Esophagus muscularis mucosa (tissue), 4 donors: ENCODE results near the gene CCDC78. TPM values are rescaled to one million over a fixed set of nuclear protein-coding genes. Genes with fewer than 3 reads are reported as not detected.

Source experiments
- DNase-seq: peaks from one replicate; pipeline ENCODE4 v3.0.0-alpha.2; 2017; ENCODE audit errors: extremely low spot score
- H3K27ac ChIP-seq, 4 donors: fragments of 200-600 bp; sonication (generic); replicated peaks in 1 of 4; 1 replicate in 3 of 4; 2 replicates in 1 of 4; pipeline ENCODE4 v1.5.1; 2016 to 2019; ENCODE audit warnings: mild to moderate bottlenecking in 1 of 4
- H3K27me3 ChIP-seq, 4 donors: fragments of 200-600 bp; sonication (generic); one replicate each; pipeline versions ENCODE4 v1.5.1 to v1.6.0; 2016 to 2019
- H3K36me3 ChIP-seq, 4 donors: fragments of 200-600 bp; sonication (generic); one replicate each; pipeline ENCODE4 v1.5.1; 2016 to 2019
- H3K4me1 ChIP-seq, 4 donors: fragments of 200-600 bp; sonication (generic); one replicate each; pipeline ENCODE4 v1.5.1; 2016 to 2019
- H3K4me3 ChIP-seq, 4 donors: fragments of 200-600 bp; sonication (generic); 1 replicate in 2 of 4; 2 replicates in 2 of 4; pipeline ENCODE4 v1.5.1; 2016 to 2019; ENCODE audit warnings: mild to moderate bottlenecking in 4 of 4, moderate library complexity in 1 of 4
- H3K9me3 ChIP-seq, 4 donors: fragments of 200-600 bp; sonication (generic); 1 replicate in 3 of 4; 2 replicates in 1 of 4; pipeline ENCODE4 v1.5.1; 2016 to 2019
- EP300 ChIP-seq: sonication (generic); formaldehyde crosslinking; IDR thresholded peaks from one replicate; pipeline ENCODE4 v1.6.1; 2017; ENCODE audit warnings: antibody characterized with exemption
- POLR2A ChIP-seq: fragments of 450-650 bp; IDR thresholded peaks from one replicate; pipeline ENCODE4 v1.6.1; 2017; ENCODE audit warnings: antibody characterized with exemption, moderate library complexity, mild to moderate bottlenecking, low read depth
- POLR2AphosphoS5 ChIP-seq, 2 donors: sonication (generic); formaldehyde crosslinking; IDR thresholded peaks; one replicate each; pipeline ENCODE4 v1.6.1; 2017; ENCODE audit warnings: antibody characterized with exemption in 2 of 2
- WGBS: methylation state at CpG from one replicate; pipeline ENCODE4 v1.1.5; 2018; 5-methylcytosine and 5-hydroxymethylcytosine counted together
- intact Hi-C: fragments of 100-400 bp; cut with DNase I; formaldehyde crosslinking; loops from one replicate; pipeline ENCODE4 v1.15.1; 2023
- total RNA-seq, 4 donors: library from RNA; depleted of rRNA; stranded (reverse); fragments of >200 nt; gene quantifications; one replicate each; pipeline versions ENCODE4 v1.1.0 to v1.2.1, GENCODE V29; 2016
- TF ChIP-seq, protein P1 (sequence below), 3 experiments: fragments of 200-600 bp in 2 of 3; fragments of 450-650 bp in 1 of 3; sonication (generic) in 2 of 3; IDR thresholded peaks; one replicate each; pipeline ENCODE4 v1.5.1; 2017 to 2019; ENCODE audit warnings: antibody characterized with exemption in 3 of 3, mild to moderate bottlenecking in 2 of 3, moderate library complexity in 1 of 3

CCDC78 gene
- total RNA-seq, 4 donors from 2014 or later, result 0.33 to 2.5 (median 0.61) TPM

DNA sequence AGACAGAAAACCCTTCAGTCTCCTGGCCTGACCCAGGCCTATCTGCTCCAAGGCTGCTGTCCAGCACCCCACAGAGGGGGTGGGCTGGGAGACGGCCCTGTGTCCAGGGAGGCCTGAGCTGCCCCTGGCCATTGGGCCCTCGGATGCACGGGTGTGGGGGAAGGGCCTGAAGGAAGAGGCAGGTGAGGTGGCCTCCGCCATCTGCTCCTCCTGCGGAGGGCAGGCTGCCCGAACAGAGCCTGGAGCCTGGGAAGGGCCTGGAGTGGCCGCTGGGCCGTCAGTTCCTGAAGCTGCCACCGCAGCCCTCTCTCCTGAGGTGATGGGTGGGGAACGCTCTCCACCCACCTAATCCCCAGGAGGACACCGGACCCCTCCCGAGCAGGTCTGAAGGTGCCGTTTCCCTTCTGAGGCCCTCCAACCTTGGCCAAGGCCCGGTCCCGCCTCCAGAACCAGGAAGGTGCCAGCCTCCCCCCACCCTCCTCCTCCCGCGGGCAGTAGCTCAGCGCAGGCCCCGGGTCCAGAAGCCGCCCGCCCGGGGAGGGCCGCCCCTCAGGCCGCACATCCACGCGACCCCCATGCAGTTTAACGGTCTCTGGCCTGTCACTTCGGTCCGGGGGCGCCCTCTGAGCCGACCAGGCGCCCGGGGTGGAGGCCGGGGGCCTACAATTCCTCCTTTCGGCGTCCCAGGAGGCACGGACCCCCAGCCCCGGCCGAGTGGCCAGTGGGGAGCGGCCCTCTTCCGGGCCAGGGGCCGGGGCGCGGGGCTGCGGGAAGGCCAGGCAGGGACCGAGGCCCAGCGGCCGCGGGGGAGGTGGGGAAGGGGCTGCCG, 21.5 kb downstream of the CCDC78 start:
- no peak overlapping the region for H3K4me3 ChIP-seq

DNA sequence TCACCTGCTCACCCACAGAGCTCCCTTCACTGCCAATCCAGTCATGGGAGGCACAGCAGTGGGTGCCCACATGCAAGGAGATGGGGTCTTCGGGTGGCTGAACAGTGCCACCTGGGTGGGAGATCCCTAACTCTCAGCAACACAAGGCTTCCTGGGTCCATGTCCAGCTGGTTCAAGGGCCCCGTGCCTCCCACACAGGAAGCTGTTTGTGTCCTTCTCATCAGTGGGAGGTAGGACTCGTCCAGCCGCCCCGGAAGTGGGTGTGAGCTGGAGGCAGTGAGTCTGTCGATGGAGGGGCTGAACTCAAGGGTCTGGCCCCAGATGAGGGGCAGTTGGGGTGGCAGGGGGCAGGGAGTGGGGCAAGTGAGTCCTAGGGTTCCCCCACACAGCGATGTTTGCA, 22.2 kb downstream of the CCDC78 start:
- TF ChIP-seq POLR2A (no peak), POLR2AphosphoS5 (IDR thresholded peaks at IDR 0.05) (no peak), EP300 (no peak)
- TF ChIP-seq, protein P1, sequence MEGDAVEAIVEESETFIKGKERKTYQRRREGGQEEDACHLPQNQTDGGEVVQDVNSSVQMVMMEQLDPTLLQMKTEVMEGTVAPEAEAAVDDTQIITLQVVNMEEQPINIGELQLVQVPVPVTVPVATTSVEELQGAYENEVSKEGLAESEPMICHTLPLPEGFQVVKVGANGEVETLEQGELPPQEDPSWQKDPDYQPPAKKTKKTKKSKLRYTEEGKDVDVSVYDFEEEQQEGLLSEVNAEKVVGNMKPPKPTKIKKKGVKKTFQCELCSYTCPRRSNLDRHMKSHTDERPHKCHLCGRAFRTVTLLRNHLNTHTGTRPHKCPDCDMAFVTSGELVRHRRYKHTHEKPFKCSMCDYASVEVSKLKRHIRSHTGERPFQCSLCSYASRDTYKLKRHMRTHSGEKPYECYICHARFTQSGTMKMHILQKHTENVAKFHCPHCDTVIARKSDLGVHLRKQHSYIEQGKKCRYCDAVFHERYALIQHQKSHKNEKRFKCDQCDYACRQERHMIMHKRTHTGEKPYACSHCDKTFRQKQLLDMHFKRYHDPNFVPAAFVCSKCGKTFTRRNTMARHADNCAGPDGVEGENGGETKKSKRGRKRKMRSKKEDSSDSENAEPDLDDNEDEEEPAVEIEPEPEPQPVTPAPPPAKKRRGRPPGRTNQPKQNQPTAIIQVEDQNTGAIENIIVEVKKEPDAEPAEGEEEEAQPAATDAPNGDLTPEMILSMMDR (IDR thresholded peaks at IDR 0.05), result no peak
- peaks cover 5 to 40% (median 24%) of the 10 kb centered on the region in 4 donors for H3K4me1 ChIP-seq
- intact Hi-C loops, result no loop called here
- H3K27me3 ChIP-seq, result peaks cover 0 to 99% (median 80%) of the 10 kb centered on the region in 4 donors
- H3K36me3 ChIP-seq, result no peaks in the 10 kb centered on the region
- 83% methylated on average over 1 of the region's 7 CpGs for WGBS
- H3K27ac ChIP-seq, result no peak overlapping the region
- no peak overlapping the region for H3K4me3 ChIP-seq
- no peak for DNase-seq
- no peaks in the 10 kb centered on the region for H3K9me3 ChIP-seq

More for the DNA sequence above, 21.5 kb downstream of the CCDC78 start:
- Histone ChIP-seq H3K9me3 (no peaks in the 10 kb centered on the region), H3K27ac (no peak overlapping the region), H3K4me1 (peaks cover 5 to 44% (median 27%) of the 10 kb centered on the region in 4 donors), H3K36me3 (no peaks in the 10 kb centered on the region), H3K27me3 (peaks cover 0 to 99% (median 86%) of the 10 kb centered on the region in 4 donors)
- 20% methylated on average over 3 of the region's 50 CpGs for WGBS
- no peak for DNase-seq
- intact Hi-C loops, result no loop called here
- no peak for TF ChIP-seq EP300
- TF ChIP-seq, protein P1 (IDR thresholded peaks at IDR 0.05), result no peak
- no peak for TF ChIP-seq POLR2A
- no peak for TF ChIP-seq POLR2AphosphoS5 (IDR thresholded peaks at IDR 0.05)

DNA sequence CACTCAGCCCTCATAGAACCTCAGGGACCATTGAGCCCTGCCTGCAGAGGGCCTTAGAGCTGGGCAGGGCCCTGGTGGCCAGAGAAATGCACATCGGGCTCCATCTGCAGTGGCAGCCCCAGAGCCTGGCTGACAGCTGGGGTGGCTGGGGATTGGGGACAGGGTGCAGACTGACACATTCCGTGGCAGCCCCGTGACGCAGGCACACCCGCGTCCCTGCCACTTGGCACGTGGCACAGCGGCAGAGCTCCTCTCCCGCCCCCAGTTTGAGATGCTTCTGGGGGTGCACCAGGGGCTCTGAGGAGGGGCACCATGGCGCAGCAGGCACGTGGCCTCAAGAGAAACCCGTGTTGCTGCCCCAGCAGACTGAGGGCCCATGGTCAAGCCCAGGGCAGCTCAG, 22.8 kb downstream of the CCDC78 start:
- Histone ChIP-seq H3K9me3 (no peaks in the 10 kb centered on the region), H3K4me3 (no peak overlapping the region), H3K27me3 (peaks cover 0 to 99% (median 74%) of the 10 kb centered on the region in 4 donors), H3K4me1 (peaks cover 5 to 40% (median 24%) of the 10 kb centered on the region in 4 donors), H3K36me3 (no peaks in the 10 kb centered on the region), H3K27ac (no peak overlapping the region)
- 86% methylated on average over 7 of the region's 12 CpGs for WGBS
- intact Hi-C loops, result no loop called here
- DNase-seq, result no peak
- TF ChIP-seq EP300 (no peak), POLR2AphosphoS5 (IDR thresholded peaks at IDR 0.05) (no peak), POLR2A (no peak)
- TF ChIP-seq, protein P1 (IDR thresholded peaks at IDR 0.05), result no peak

DNA sequence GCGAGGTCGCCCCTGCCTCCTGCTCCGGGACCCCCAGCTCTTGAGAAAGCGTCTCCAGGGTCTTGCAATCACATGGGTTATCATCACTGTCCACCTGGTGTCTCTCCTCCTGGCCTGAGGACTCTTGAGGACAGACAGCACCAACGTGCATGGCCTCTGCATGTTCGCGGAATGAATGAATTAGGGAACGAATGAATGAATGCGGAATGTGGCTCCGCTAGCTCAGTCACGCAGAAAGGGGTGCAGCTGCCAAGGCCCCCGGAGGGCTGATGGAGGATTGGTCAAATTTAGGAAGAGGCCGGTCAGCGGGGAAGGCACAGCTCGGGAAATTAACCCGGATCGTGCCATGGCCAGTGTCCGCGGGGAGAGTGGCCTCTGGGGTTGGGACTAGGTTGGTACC, 23.9 kb downstream of the CCDC78 start:
- WGBS, result 89% methylated on average over 19 of the region's 19 CpGs
- no peaks in the 10 kb centered on the region for H3K9me3 ChIP-seq
- H3K36me3 ChIP-seq, result no peaks in the 10 kb centered on the region
- H3K27me3 ChIP-seq, result peaks cover 0 to 99% (median 67%) of the 10 kb centered on the region in 4 donors
- no peak for DNase-seq
- H3K27ac ChIP-seq, result no peak overlapping the region
- TF ChIP-seq POLR2A (no peak), EP300 (no peak), POLR2AphosphoS5 (IDR thresholded peaks at IDR 0.05) (no peak)
- TF ChIP-seq, protein P1 (IDR thresholded peaks at IDR 0.05), result no peak
- intact Hi-C loops, result no loop called here
- H3K4me1 ChIP-seq, result peaks cover 5 to 40% (median 24%) of the 10 kb centered on the region in 4 donors
- no peak overlapping the region for H3K4me3 ChIP-seq
